Pancreas (tissue), 10 donors: Measurements from ENCODE around the gene EXOC4. TPM values are rescaled to one million over a fixed set of nuclear protein-coding genes. Genes with fewer than 3 reads are reported as not detected.

Experiments
- ATAC-seq, 4 donors: fragments of 200-7000 bp; cut with Tn5 transposase; one replicate each; pipeline versions ENCODE4 v1.8.0 to v1.9.1; 2020; ENCODE audit warnings: mild to moderate bottlenecking in 4 of 4, moderate library complexity in 4 of 4
- DNase-seq, 6 donors: peaks; one replicate each; pipeline ENCODE4 v3.0.0-alpha.2; 2020
- FAIRE-seq: peaks from 2 replicates; lab custom pipeline; 2012; peaks lifted over from hg19 to GRCh38; lab: Jason Lieb, UNC
- H3K27ac ChIP-seq, 4 donors: fragments of 200-600 bp; sonication (generic); 1 replicate in 3 of 4; 2 replicates in 1 of 4; pipeline versions ENCODE4 v1.5.0 to v1.8.0; 2020
- H3K27me3 ChIP-seq, 4 donors: fragments of 200-600 bp; one replicate each; pipeline ENCODE4 v1.8.0; 2021
- H3K36me3 ChIP-seq, 3 donors: fragments of 200-600 bp; sonication (generic) in 1 of 3; one replicate each; pipeline versions ENCODE4 v1.5.0 to v1.8.0; 2020 to 2021
- H3K4me1 ChIP-seq, 3 donors: fragments of 200-600 bp; one replicate each; pipeline ENCODE4 v1.8.0; 2021
- H3K4me3 ChIP-seq, 4 donors: fragments of 200-600 bp; sonication (generic) in 2 of 4; one replicate each; pipeline versions ENCODE4 v1.5.0 to v1.8.0; 2020 to 2021
- H3K9me3 ChIP-seq, 4 donors: fragments of 200-600 bp; one replicate each; pipeline ENCODE4 v1.8.0; 2021
- CTCF ChIP-seq, 4 donors: fragments of 200-600 bp; sonication (generic) in 3 of 4; IDR thresholded peaks; one replicate each; pipeline versions ENCODE4 v1.5.0 to v1.8.0; 2021; ENCODE audit warnings: antibody characterized with exemption in 4 of 4
- WGBS, 2 donors: extraction: QIAGEN DNeasy Blood & Tissue Kit; methylation state at CpG; one replicate each; pipeline ENCODE4 v1.1.7; 2013; 5-methylcytosine and 5-hydroxymethylcytosine counted together
- intact Hi-C, 3 donors: fragments of 100-400 bp; cut with DNase I; formaldehyde crosslinking; loops; one replicate each; pipeline versions ENCODE4 v1.11.1 to v1.14.2; 2022
- polyA plus RNA-seq, 2 donors: library from polyadenylated mRNA; stranded (reverse); fragments of 200-250 nt; gene quantifications; one replicate each; pipeline ENCODE4 v1.2.3, GENCODE V29; 2013
- total RNA-seq, 6 donors: library from RNA; stranded (reverse); fragmentation: NEBNext Ultra II Directional in 4 of 6; extraction: Animal tissue kit (Norgen Biotek cat#: 25700) in 4 of 6; gene quantifications; one replicate each; pipeline versions ENCODE4 v1.2.1 to v1.2.4, GENCODE V29; 2021 to 2023
- donor health status: healthy with polysubstance abuse.
- donor health status: DM: no; HTN: no; CAD: no; lungs with moderate emphysema.
- donor health status: DM: no; HTN: no; CAD: no.
- donor health status: control.
- donor health status: control.
- donor health status: Bipolar disorder and iron deficiency.
- donor health status: DM: yes; HTN: yes; CAD: no.
- donor health status: DM: no; HTN: no; CAD: no.
- donor health status: DM: no; HTN: no; CAD: no.
- donor health status: DM: yes; HTN: yes; CAD: no.

EXOC4 gene
- total and polyA plus RNA-seq, 8 donors: 13.4 to 81.2 (median 53.8) TPM

- no peak for TF ChIP-seq CTCF (IDR thresholded peaks at IDR 0.05)
These were observed 583.8 kb downstream of the EXOC4 start for GRCh38 chr7:133836666-133837065.

GRCh38 chr7:133837224-133837623 lies 584.3 kb downstream of the EXOC4 start:
- H3K4me3 ChIP-seq: no peak overlapping the region
- no peaks in the 10 kb centered on the region for H3K36me3 ChIP-seq
- TF ChIP-seq CTCF (IDR thresholded peaks at IDR 0.05): no peak
- FAIRE-seq (no peak), ATAC-seq (no peak), DNase-seq (no peak)
- no peak overlapping the region for H3K27ac ChIP-seq
- no peaks in the 10 kb centered on the region for H3K9me3 ChIP-seq
- no peaks in the 10 kb centered on the region for H3K4me1 ChIP-seq
- no peaks in the 10 kb centered on the region for H3K27me3 ChIP-seq
- intact Hi-C loops: no loop called here

More at GRCh38 chr7:133836666-133837065, 583.8 kb downstream of the EXOC4 start:
- intact Hi-C loops: no loop called here
- 89 to 92% methylated on average over 3 of the region's 3 CpGs for WGBS, 2 donors
- FAIRE-seq (no peak), ATAC-seq (no peak), DNase-seq (no peak)
- H3K4me1 ChIP-seq: no peaks in the 10 kb centered on the region
- no peaks in the 10 kb centered on the region for H3K27me3 ChIP-seq
- no peak overlapping the region for H3K4me3 ChIP-seq
- H3K36me3 ChIP-seq: no peaks in the 10 kb centered on the region
- no peak overlapping the region for H3K27ac ChIP-seq
- H3K9me3 ChIP-seq: no peaks in the 10 kb centered on the region

GRCh38 chr7:133839121-133839520 lies 586.2 kb downstream of the EXOC4 start:
- H3K27me3 ChIP-seq: no peaks in the 10 kb centered on the region
- H3K27ac ChIP-seq: no peak overlapping the region
- no peaks in the 10 kb centered on the region for H3K36me3 ChIP-seq
- no peak for TF ChIP-seq CTCF (IDR thresholded peaks at IDR 0.05)
- no peaks in the 10 kb centered on the region for H3K9me3 ChIP-seq
- DNase-seq (no peak), ATAC-seq (no peak), FAIRE-seq (no peak)
- H3K4me3 ChIP-seq: no peak overlapping the region
- no peaks in the 10 kb centered on the region for H3K4me1 ChIP-seq
- WGBS, 2 donors: 68 to 79% methylated on average over 3 of the region's 3 CpGs
- intact Hi-C loops: no loop called here

GRCh38 chr7:133843341-133843740 lies 590.5 kb downstream of the EXOC4 start:
- Histone ChIP-seq H3K4me3 (no peak overlapping the region), H3K36me3 (no peaks in the 10 kb centered on the region), H3K9me3 (no peaks in the 10 kb centered on the region), H3K4me1 (no peaks in the 10 kb centered on the region), H3K27me3 (no peaks in the 10 kb centered on the region), H3K27ac (no peak overlapping the region)
- no peak for TF ChIP-seq CTCF (IDR thresholded peaks at IDR 0.05)
- ATAC-seq (no peak), FAIRE-seq (no peak), DNase-seq (no peak)
- intact Hi-C loops: no loop called here
- WGBS, 2 donors: 91 to 94% methylated on average over 2 of the region's 2 CpGs

GRCh38 chr7:133845005-133845404 lies 592.1 kb downstream of the EXOC4 start:
- Histone ChIP-seq H3K4me1 (no peaks in the 10 kb centered on the region), H3K9me3 (no peaks in the 10 kb centered on the region), H3K27ac (no peak overlapping the region), H3K27me3 (no peaks in the 10 kb centered on the region), H3K36me3 (no peaks in the 10 kb centered on the region), H3K4me3 (no peak overlapping the region)
- FAIRE-seq (no peak), ATAC-seq (no peak), DNase-seq (no peak)
- no peak for TF ChIP-seq CTCF (IDR thresholded peaks at IDR 0.05)
- intact Hi-C loops: no loop called here
